A673 (cell line): ENCODE data around the gene MMP3. TPM values are rescaled to one million over a fixed set of nuclear protein-coding genes. Genes with fewer than 3 reads are reported as not detected.
A peak's percentile ranks its signal among the peaks of the same experiment; 100 is the strongest.

Experiments used
- BruUV-seq: library from RNA; stranded (reverse); fragments of 400-500 nt; replicated peaks from 2 replicates; lab custom pipeline; 2021; lab: Mats Ljungman, UMichigan
- CTCF ChIA-PET: fragments of 300-600 bp; sonication (Branson Sonifier 250); formaldehyde crosslinking; loops from one replicate; lab custom pipeline; 2022; ENCODE audit warnings: antibody characterized with exemption; lab: Charles Lee
- POLR2A ChIA-PET: fragments of 300-600 bp; sonication (Branson Sonifier 250); formaldehyde crosslinking; loops from one replicate; lab custom pipeline; 2022; ENCODE audit warnings: antibody characterized with exemption; ENCODE audit not compliant: low non-redundant PET; lab: Charles Lee
- DNase-seq: peaks from one replicate; pipeline ENCODE4 v3.0.0-alpha.2; 2015; ENCODE audit warnings: low spot score
- H3K27ac ChIP-seq: fragments of 200-600 bp; sonication (generic); 2 replicates; pipeline ENCODE4 v1.5.1; 2016; ENCODE audit warnings: mixed run types, low read depth, mild to moderate bottlenecking, mixed read lengths, antibody characterized with exemption, low read length; ENCODE audit not compliant: poor library complexity, severe bottlenecking
- H3K27me3 ChIP-seq: fragments of 200-600 bp; sonication (generic); replicated peaks from 2 replicates; pipeline ENCODE4 v1.6.1; 2017; ENCODE audit warnings: mixed run types, low read depth, mild to moderate bottlenecking, mixed read lengths, antibody characterized with exemption, low read length; ENCODE audit not compliant: insufficient read depth, poor library complexity
- H3K36me3 ChIP-seq: fragments of 200-600 bp; sonication (generic); 2 replicates; pipeline ENCODE4 v1.6.1; 2016; ENCODE audit warnings: mixed run types, mild to moderate bottlenecking, mixed read lengths, antibody characterized with exemption, low read length; ENCODE audit not compliant: insufficient read depth, poor library complexity, severe bottlenecking
- H3K4me1 ChIP-seq: fragments of 200-600 bp; sonication (generic); 2 replicates; pipeline ENCODE4 v1.6.1; 2017; ENCODE audit warnings: mixed run types, mild to moderate bottlenecking, mixed read lengths, antibody characterized with exemption, low read length; ENCODE audit not compliant: insufficient read depth, poor library complexity, severe bottlenecking
- H3K4me3 ChIP-seq: fragments of 200-600 bp; sonication (generic); 2 replicates; pipeline ENCODE4 v1.5.1; 2016; ENCODE audit warnings: low read depth, mixed run types, mild to moderate bottlenecking, mixed read lengths, low read length; ENCODE audit not compliant: poor library complexity, severe bottlenecking
- H3K9me3 ChIP-seq: fragments of 200-600 bp; sonication (generic); 2 replicates; pipeline ENCODE4 v1.6.1; 2016; ENCODE audit warnings: mixed run types, low read depth, mild to moderate bottlenecking, mixed read lengths, antibody characterized with exemption, low read length; ENCODE audit not compliant: poor library complexity, severe bottlenecking
- CTCF ChIP-seq: fragments of 300-800, 200-600 bp; sonication (generic); conservative IDR thresholded peaks from 2 replicates; pipeline ENCODE4 v1.5.1; 2017; ENCODE audit warnings: low read depth, mild to moderate bottlenecking, antibody characterized with exemption, low read length, moderate library complexity, mixed read lengths
- EZH2 ChIP-seq: fragments of 200-600 bp; sonication (generic); IDR thresholded peaks from 2 replicates; pipeline ENCODE4 v1.6.1; 2017; ENCODE audit warnings: borderline replicate concordance, low read depth, mild to moderate bottlenecking, mixed read lengths, antibody characterized with exemption, low read length; ENCODE audit not compliant: poor library complexity, severe bottlenecking
- intact Hi-C: fragments of 100-400 bp; cut with micrococcal nuclease; formaldehyde crosslinking; loops from one replicate; pipeline ENCODE4 v1.10.0; 2022; ENCODE audit not compliant: unreplicated experiment
- total RNA-seq: library from RNA; stranded (reverse); gene quantifications from 2 replicates; pipeline ENCODE4 v1.2.3, GENCODE V29; 2021

Gene MMP3
- total RNA-seq, 1 experiment from 2014 or later, result 1.3 TPM

GRCh38 chr11:102810950-102811660 is 32.3 kb downstream of the MMP3 start:
- BruUV-seq, result no TSS peak
- no peak for TF ChIP-seq EZH2
- peak; percentile 83 for TF ChIP-seq CTCF
- H3K36me3 ChIP-seq, result no peaks in the 10 kb centered on the region
- no peaks in the 10 kb centered on the region for H3K27me3 ChIP-seq
- intact Hi-C loops, result loop anchor here (2.0 to 5.0 kb wide), 3 partner anchors 101 to 246 kb away; no protein-coding TSS in a partner anchor
- ChIA-PET POLR2A (no interaction called here), CTCF (interaction anchor here (0.7 to 1.7 kb wide), 3 partner anchors 9 to 130 kb away, joined by 4 to 8 read pairs (median 6); no protein-coding TSS in a partner anchor)
- DNase-seq, result peak; percentile 92
- H3K27ac ChIP-seq, result peak overlapping the region; percentile 61
- no peaks in the 10 kb centered on the region for H3K9me3 ChIP-seq
- H3K4me1 ChIP-seq, result peaks cover 28% of the 10 kb centered on the region
- H3K4me3 ChIP-seq, result no peak overlapping the region

- CTCF ChIA-PET, result interaction anchor here (1.7 kb wide), 1 partner anchor 105 kb away, joined by 8 read pairs; no protein-coding TSS in a partner anchor
These were observed 33.4 kb downstream of the MMP3 start for GRCh38 chr11:102809971-102810370.

DNA sequence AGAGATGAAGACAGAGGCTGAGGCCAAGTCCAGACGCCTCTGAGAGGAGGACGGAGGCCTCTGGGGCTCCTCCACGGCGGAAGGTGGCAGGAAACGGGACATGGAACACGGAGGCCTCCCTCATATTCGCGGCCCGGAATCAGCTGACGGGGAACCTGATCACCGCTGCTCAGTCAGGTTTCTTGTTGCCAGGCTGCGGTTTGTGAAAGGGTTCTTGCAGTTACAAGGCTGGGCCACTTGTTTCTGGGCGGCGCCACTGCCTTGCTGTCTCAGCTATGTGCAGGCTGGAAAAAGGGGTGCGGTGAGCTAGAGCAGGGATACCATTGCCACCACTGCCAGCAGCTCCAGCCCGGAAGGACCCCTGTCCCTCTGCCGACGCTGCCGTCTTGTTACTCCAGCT is 35.5 kb downstream of the MMP3 start:
- H3K9me3 ChIP-seq, result no peaks in the 10 kb centered on the region
- CTCF ChIA-PET, result interaction anchor here (0.6 kb wide), 1 partner anchor 137 kb away, joined by 3 read pairs; no protein-coding TSS in a partner anchor
- intact Hi-C loops, result no loop called here

More at GRCh38 chr11:102809971-102810370, 33.4 kb downstream of the MMP3 start:
- BruUV-seq, result no TSS peak
- Histone ChIP-seq H3K4me3 (no peak overlapping the region), H3K27me3 (no peaks in the 10 kb centered on the region), H3K27ac (peak overlapping the region; percentile 38), H3K9me3 (no peaks in the 10 kb centered on the region), H3K4me1 (peaks cover 28% of the 10 kb centered on the region), H3K36me3 (no peaks in the 10 kb centered on the region)
- intact Hi-C loops, result loop anchor here (2.0 to 5.0 kb wide), 3 partner anchors 102 to 247 kb away; no protein-coding TSS in a partner anchor
- TF ChIP-seq EZH2 (no peak), CTCF (no peak)
- no peak for DNase-seq
- POLR2A ChIA-PET, result no interaction called here

More for the DNA sequence above, 35.5 kb downstream of the MMP3 start:
- TF ChIP-seq EZH2 (no peak), CTCF (peak; percentile 37)
- no peak for DNase-seq
- Histone ChIP-seq H3K27me3 (no peaks in the 10 kb centered on the region), H3K27ac (no peak overlapping the region), H3K4me1 (peaks cover 28% of the 10 kb centered on the region), H3K4me3 (no peak overlapping the region), H3K36me3 (no peaks in the 10 kb centered on the region)
- BruUV-seq, result no TSS peak
- POLR2A ChIA-PET, result interaction anchor here (0.8 kb wide), 1 partner anchor 46 kb away, joined by 3 read pairs; no protein-coding TSS in a partner anchor
